PC-3 (cell line): ENCODE data around the gene CLMP.

ENCODE experiments used
- CTCF ChIP-seq: fragments of 300-600 bp; sonication (generic); conservative IDR thresholded peaks from 2 replicates; pipeline ENCODE4 v1.5.1; 2017; ENCODE audit warnings: antibody characterized with exemption, low read depth, mild to moderate bottlenecking, low read length
- EZH2 ChIP-seq: fragments of 300-600 bp; sonication (generic); IDR thresholded peaks from one replicate; pipeline ENCODE4 v1.6.1; 2017; ENCODE audit warnings: antibody characterized with exemption, mild to moderate bottlenecking, low read length; ENCODE audit not compliant: unreplicated experiment
- EZH2phosphoT487 ChIP-seq: fragments of 300-600 bp; sonication (generic); IDR thresholded peaks from 2 replicates; pipeline ENCODE4 v1.6.1; 2018; ENCODE audit warnings: mild to moderate bottlenecking, antibody characterized with exemption, low read length, borderline replicate concordance

GRCh38 chr11:123241294-123241693 lies 46.2 kb upstream of the CLMP start:
- no peak for TF ChIP-seq CTCF
- TF ChIP-seq EZH2, result no peak
- no peak for TF ChIP-seq EZH2phosphoT487
